ENCODE data around the gene GZMM. TPM values are rescaled to one million over a fixed set of nuclear protein-coding genes. Genes with fewer than 3 reads are reported as not detected.
A peak's percentile ranks its signal among the peaks of the same experiment; 100 is the strongest.

GZMM gene
- total RNA-seq, 1 donor from 2014 or later: 2.9 TPM

GRCh38 chr19:517721-518597 lies 25.9 kb upstream of the GZMM start:
- Histone ChIP-seq H3K36me3 (no peaks in the 10 kb centered on the region), H3K27ac (no peak overlapping the region), H3K4me1 (no peaks in the 10 kb centered on the region), H3K27me3 (no peaks in the 10 kb centered on the region), H3K4me3 (no peak overlapping the region), H3K9me3 (no peaks in the 10 kb centered on the region)
- TF ChIP-seq, protein P1, sequence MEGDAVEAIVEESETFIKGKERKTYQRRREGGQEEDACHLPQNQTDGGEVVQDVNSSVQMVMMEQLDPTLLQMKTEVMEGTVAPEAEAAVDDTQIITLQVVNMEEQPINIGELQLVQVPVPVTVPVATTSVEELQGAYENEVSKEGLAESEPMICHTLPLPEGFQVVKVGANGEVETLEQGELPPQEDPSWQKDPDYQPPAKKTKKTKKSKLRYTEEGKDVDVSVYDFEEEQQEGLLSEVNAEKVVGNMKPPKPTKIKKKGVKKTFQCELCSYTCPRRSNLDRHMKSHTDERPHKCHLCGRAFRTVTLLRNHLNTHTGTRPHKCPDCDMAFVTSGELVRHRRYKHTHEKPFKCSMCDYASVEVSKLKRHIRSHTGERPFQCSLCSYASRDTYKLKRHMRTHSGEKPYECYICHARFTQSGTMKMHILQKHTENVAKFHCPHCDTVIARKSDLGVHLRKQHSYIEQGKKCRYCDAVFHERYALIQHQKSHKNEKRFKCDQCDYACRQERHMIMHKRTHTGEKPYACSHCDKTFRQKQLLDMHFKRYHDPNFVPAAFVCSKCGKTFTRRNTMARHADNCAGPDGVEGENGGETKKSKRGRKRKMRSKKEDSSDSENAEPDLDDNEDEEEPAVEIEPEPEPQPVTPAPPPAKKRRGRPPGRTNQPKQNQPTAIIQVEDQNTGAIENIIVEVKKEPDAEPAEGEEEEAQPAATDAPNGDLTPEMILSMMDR (IDR thresholded peaks at IDR 0.05): no peak
- ATAC-seq (peak; percentile 4), DNase-seq (no peak)
- intact Hi-C loops (cut with DNase I): no loop called here

DNA sequence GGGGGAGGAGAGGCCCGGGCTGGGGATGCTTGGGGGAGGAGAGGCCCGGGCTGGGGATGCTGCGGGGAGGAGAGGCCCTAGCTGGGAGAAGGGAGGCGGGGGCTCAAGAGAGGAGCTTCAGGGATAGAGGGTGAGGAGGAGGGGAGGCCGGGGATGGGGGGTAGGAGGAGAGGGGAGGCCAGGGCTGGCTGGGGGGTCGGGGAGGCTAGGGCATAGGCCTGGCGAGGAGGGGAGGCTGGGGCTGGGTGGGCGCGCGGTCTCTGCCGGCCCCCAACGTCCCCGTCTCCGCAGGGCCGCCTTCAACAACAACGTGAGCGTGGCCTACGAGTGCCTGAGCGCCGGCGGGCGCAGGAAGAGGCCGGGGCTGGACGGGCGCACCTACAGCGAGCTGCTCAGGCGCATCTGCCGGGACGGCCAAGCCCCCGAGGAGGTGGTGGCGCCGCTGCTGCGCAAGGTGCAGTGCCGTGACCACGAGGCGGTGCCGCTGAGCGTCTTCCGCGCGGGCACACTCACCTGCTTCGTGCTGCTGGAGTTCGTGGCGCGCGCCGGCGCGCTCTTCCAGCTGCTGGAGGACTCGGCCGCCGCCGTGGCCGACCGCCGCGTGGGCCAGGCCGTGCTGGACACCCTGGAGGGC lies 25.1 kb upstream of the GZMM start:
- intact Hi-C loops (cut with DNase I): no loop called here
- ATAC-seq: peak; percentile 52
- Histone ChIP-seq H3K4me3 (no peak overlapping the region), H3K9me3 (no peaks in the 10 kb centered on the region), H3K36me3 (no peaks in the 10 kb centered on the region), H3K4me1 (no peaks in the 10 kb centered on the region), H3K27me3 (no peaks in the 10 kb centered on the region), H3K27ac (no peak overlapping the region)
- DNase-seq: no peak
- TF ChIP-seq, protein P1 (IDR thresholded peaks at IDR 0.05): no peak

- ATAC-seq: no peak
- Histone ChIP-seq H3K27me3 (no peaks in the 10 kb centered on the region), H3K9me3 (no peaks in the 10 kb centered on the region), H3K27ac (no peak overlapping the region), H3K36me3 (no peaks in the 10 kb centered on the region), H3K4me1 (no peaks in the 10 kb centered on the region), H3K4me3 (no peak overlapping the region)
- no peak for DNase-seq
- intact Hi-C loops (cut with DNase I): no loop called here
- TF ChIP-seq, protein P1 (IDR thresholded peaks at IDR 0.05): no peak
Observed at GRCh38 chr19:519449-519865, 24.4 kb upstream of the GZMM start.

DNA sequence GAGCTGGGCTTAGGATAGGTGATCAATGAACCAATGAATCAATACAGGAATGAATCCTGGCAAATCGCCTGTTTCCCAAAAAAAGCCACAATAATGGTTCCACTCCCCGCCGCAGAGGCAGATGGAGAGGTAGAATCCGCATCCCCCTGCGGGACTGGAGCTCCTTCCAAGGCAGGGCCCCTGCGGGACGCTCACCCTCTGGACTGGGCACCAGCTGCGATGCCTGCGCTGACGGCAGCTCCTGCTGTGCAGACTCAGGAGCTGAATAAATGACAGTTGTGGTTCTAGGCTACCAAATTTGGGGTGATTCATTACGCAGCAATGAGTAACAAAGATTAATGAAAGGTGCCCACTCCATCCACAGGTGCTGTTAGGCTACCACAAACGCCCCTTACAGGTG lies 21.1 kb upstream of the GZMM start:
- DNase-seq (no peak), ATAC-seq (no peak)
- TF ChIP-seq, protein P1 (IDR thresholded peaks at IDR 0.05): no peak
- no peak overlapping the region for H3K4me3 ChIP-seq
- H3K4me1 ChIP-seq: no peaks in the 10 kb centered on the region
- H3K9me3 ChIP-seq: no peaks in the 10 kb centered on the region
- no peak overlapping the region for H3K27ac ChIP-seq
- intact Hi-C loops (cut with DNase I): no loop called here
- no peaks in the 10 kb centered on the region for H3K36me3 ChIP-seq
- no peaks in the 10 kb centered on the region for H3K27me3 ChIP-seq

DNA sequence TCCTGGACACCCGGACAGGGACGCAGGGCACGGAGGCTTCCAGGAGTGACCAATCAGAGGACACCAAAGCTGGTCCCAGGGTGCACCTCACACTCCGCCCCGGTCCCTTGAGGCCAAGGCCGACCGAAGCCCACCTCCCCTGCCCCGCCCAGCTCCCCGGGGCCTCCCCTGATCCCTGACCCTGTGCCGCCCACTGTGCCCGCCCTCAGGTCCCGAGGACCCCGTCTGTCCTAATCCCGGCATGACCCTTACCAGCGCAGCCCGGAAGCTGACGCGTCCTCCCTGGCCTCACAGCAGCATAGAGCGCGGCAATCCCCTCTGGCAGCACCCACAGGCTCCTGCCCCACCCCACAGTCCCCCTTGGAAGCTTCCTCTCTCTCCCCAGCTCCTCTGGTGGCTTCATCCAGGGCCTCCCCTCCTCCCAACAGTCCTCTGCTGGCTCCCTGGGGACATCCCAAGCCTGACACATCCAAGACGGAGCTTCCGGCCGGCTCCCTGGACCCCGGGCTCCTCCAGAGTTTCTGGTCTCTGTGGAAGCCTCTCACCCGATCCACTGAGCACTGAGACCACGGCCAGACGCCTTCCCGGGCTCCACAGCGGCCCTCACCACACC lies 19.7 kb upstream of the GZMM start:
- TF ChIP-seq, protein P1 (IDR thresholded peaks at IDR 0.05): no peak
- no peaks in the 10 kb centered on the region for H3K27me3 ChIP-seq
- intact Hi-C loops (cut with DNase I): no loop called here
- ATAC-seq (peak; percentile 26), DNase-seq (no peak)
- no peaks in the 10 kb centered on the region for H3K36me3 ChIP-seq
- H3K9me3 ChIP-seq: no peaks in the 10 kb centered on the region
- H3K27ac ChIP-seq: no peak overlapping the region
- no peak overlapping the region for H3K4me3 ChIP-seq
- H3K4me1 ChIP-seq: no peaks in the 10 kb centered on the region
